RWPE2 (cell line): ENCODE results near the gene GRIP1.

Experiments
- ATAC-seq: fragments of 200-7000 bp; cut with Tn5 transposase; 3 replicates; pipeline ENCODE4 v1.9.1; 2021; ENCODE audit warnings: low read depth
- DNase-seq: peaks from one replicate; pipeline ENCODE4 v3.0.0-alpha.2; 2020; ENCODE audit warnings: low spot score
- H3K27ac ChIP-seq: fragments of 450-650 bp; 2 replicates; pipeline ENCODE4 v1.5.1; 2017; ENCODE audit warnings: mild to moderate bottlenecking; ENCODE audit not compliant: poor library complexity, severe bottlenecking
- H3K27me3 ChIP-seq: fragments of 250-450 bp; sonication (Bioruptor Pico); 2 replicates; pipeline ENCODE4 v1.5.1; 2021; ENCODE audit warnings: mild to moderate bottlenecking, moderate library complexity; ENCODE audit not compliant: insufficient read depth, poor library complexity, severe bottlenecking
- H3K36me3 ChIP-seq: fragments of 250-450 bp; sonication (Bioruptor Pico); 2 replicates; pipeline ENCODE4 v1.5.1; 2020; ENCODE audit warnings: low read depth, mild to moderate bottlenecking, moderate library complexity
- H3K4me1 ChIP-seq: fragments of 250-450 bp; sonication (Bioruptor Pico); 2 replicates; pipeline ENCODE4 v1.5.1; 2021; ENCODE audit warnings: mild to moderate bottlenecking, moderate library complexity; ENCODE audit not compliant: insufficient read depth, poor library complexity, severe bottlenecking
- H3K4me3 ChIP-seq: fragments of 250-450 bp; sonication (Bioruptor Pico); 2 replicates; pipeline ENCODE4 v1.5.1; 2021; ENCODE audit warnings: mild to moderate bottlenecking, moderate library complexity; ENCODE audit not compliant: severe bottlenecking
- H3K9me3 ChIP-seq: fragments of 250-450 bp; sonication (Bioruptor Pico); 2 replicates; pipeline ENCODE4 v1.5.1; 2021; ENCODE audit warnings: mild to moderate bottlenecking, moderate library complexity; ENCODE audit not compliant: severe bottlenecking
- CTCF ChIP-seq: fragments of 450-650 bp; IDR thresholded peaks from one replicate; pipeline ENCODE4 v1.5.1; 2017; ENCODE audit warnings: mild to moderate bottlenecking, moderate library complexity; ENCODE audit not compliant: poor library complexity, severe bottlenecking

Gene GRIP1

GRCh38 chr12:66365718-66366490 is 313.0 kb downstream of the GRIP1 start:
- H3K4me1 ChIP-seq, result no peaks in the 10 kb centered on the region
- no peak for TF ChIP-seq CTCF
- no peaks in the 10 kb centered on the region for H3K9me3 ChIP-seq
- no peak for DNase-seq
- no peaks in the 10 kb centered on the region for H3K27me3 ChIP-seq
- H3K4me3 ChIP-seq, result no peak overlapping the region
- H3K27ac ChIP-seq, result no peak overlapping the region
- H3K36me3 ChIP-seq, result no peaks in the 10 kb centered on the region
- ATAC-seq, result no peak

- no peak for DNase-seq
- no peaks in the 10 kb centered on the region for H3K4me1 ChIP-seq
- H3K36me3 ChIP-seq, result no peaks in the 10 kb centered on the region
- H3K4me3 ChIP-seq, result no peak overlapping the region
- no peaks in the 10 kb centered on the region for H3K27me3 ChIP-seq
- H3K9me3 ChIP-seq, result no peaks in the 10 kb centered on the region
- no peak overlapping the region for H3K27ac ChIP-seq
- no peak for TF ChIP-seq CTCF
- ATAC-seq, result no peak
Measured at GRCh38 chr12:66361703-66362102, 317.2 kb downstream of the GRIP1 start.

GRCh38 chr12:66359300-66359699 is 319.6 kb downstream of the GRIP1 start:
- DNase-seq (no peak), ATAC-seq (no peak)

GRCh38 chr12:66354291-66354690 is 324.6 kb downstream of the GRIP1 start:
- ATAC-seq, result no peak
- Histone ChIP-seq H3K4me3 (no peak overlapping the region), H3K4me1 (no peaks in the 10 kb centered on the region), H3K9me3 (no peaks in the 10 kb centered on the region), H3K27ac (no peak overlapping the region), H3K36me3 (no peaks in the 10 kb centered on the region), H3K27me3 (no peaks in the 10 kb centered on the region)
- TF ChIP-seq CTCF, result no peak
- no peak for DNase-seq

More at GRCh38 chr12:66359300-66359699, 319.6 kb downstream of the GRIP1 start:
- H3K27ac ChIP-seq, result no peak overlapping the region
- TF ChIP-seq CTCF, result no peak
- no peaks in the 10 kb centered on the region for H3K36me3 ChIP-seq
- H3K27me3 ChIP-seq, result no peaks in the 10 kb centered on the region
- no peaks in the 10 kb centered on the region for H3K4me1 ChIP-seq
- H3K4me3 ChIP-seq, result no peak overlapping the region
- H3K9me3 ChIP-seq, result no peaks in the 10 kb centered on the region

GRCh38 chr12:66352899-66353298 is 326.0 kb downstream of the GRIP1 start:
- Histone ChIP-seq H3K27me3 (no peaks in the 10 kb centered on the region), H3K9me3 (no peaks in the 10 kb centered on the region), H3K27ac (no peak overlapping the region), H3K36me3 (no peaks in the 10 kb centered on the region), H3K4me3 (no peak overlapping the region), H3K4me1 (no peaks in the 10 kb centered on the region)
- DNase-seq (no peak), ATAC-seq (no peak)
- no peak for TF ChIP-seq CTCF
